ENCODE data around the gene IL4R.

GRCh38 chr16:27326738-27327585 lies 13.2 kb downstream of the IL4R start:
- TF ChIP-seq, protein P1, sequence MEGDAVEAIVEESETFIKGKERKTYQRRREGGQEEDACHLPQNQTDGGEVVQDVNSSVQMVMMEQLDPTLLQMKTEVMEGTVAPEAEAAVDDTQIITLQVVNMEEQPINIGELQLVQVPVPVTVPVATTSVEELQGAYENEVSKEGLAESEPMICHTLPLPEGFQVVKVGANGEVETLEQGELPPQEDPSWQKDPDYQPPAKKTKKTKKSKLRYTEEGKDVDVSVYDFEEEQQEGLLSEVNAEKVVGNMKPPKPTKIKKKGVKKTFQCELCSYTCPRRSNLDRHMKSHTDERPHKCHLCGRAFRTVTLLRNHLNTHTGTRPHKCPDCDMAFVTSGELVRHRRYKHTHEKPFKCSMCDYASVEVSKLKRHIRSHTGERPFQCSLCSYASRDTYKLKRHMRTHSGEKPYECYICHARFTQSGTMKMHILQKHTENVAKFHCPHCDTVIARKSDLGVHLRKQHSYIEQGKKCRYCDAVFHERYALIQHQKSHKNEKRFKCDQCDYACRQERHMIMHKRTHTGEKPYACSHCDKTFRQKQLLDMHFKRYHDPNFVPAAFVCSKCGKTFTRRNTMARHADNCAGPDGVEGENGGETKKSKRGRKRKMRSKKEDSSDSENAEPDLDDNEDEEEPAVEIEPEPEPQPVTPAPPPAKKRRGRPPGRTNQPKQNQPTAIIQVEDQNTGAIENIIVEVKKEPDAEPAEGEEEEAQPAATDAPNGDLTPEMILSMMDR (IDR thresholded peaks at IDR 0.05; ENCODE audit: control extremely low read depth in 1 of 3, insufficient read depth in 1 of 3, low read depth in 1 of 3, low read length in 3 of 3): no peak
- peak; percentile 72; the same call in 1 of the 2 replicates for TF ChIP-seq SP1 (IDR thresholded peaks at IDR 0.05; ENCODE audit: low read depth, low read length)

Measured in H1 (cell line).